Right lung (tissue), 5 donors: Measurements from ENCODE around the gene TLR7. TPM values are rescaled to one million over a fixed set of nuclear protein-coding genes. Genes with fewer than 3 reads are reported as not detected.

Experiments
- DNase-seq, 2 donors: peaks; one replicate each; pipeline ENCODE4 v3.0.0-alpha.2; 2013
- polyA plus RNA-seq, 5 donors: library from polyadenylated mRNA; unstranded; fragments of 120-200 nt; gene quantifications; one replicate each; pipeline versions ENCODE4 v1.2.1 to v1.2.3, GENCODE V29; 2013; ENCODE audit warnings: inconsistent platforms in 1 of 5, low replicate concordance in 1 of 5; ENCODE audit not compliant: insufficient read length in 5 of 5, insufficient read depth in 1 of 5

TLR7 gene
- polyA plus RNA-seq, 5 donors, result 0.64 to 1.2 (median 0.91) TPM

DNA sequence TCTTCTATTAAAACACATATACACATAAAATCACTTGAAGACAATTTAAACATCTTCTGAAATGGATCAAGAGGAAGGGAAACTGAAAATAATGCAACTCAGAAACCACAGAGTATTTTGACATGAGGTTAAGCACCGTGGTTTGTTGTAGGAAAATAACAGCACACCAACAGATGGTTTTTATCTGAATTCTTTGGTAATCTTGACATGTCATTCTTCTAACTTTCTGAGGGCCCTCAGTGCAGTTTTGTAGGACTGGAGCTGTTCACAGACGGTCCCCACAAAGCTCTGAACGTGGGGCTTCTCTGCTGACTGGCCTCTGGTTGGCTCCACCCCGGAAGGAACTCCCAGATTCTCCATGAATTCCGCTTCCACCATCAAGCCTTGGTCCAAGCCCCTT lies 23.6 kb downstream of the TLR7 start:
- DNase-seq, result no peak

DNA sequence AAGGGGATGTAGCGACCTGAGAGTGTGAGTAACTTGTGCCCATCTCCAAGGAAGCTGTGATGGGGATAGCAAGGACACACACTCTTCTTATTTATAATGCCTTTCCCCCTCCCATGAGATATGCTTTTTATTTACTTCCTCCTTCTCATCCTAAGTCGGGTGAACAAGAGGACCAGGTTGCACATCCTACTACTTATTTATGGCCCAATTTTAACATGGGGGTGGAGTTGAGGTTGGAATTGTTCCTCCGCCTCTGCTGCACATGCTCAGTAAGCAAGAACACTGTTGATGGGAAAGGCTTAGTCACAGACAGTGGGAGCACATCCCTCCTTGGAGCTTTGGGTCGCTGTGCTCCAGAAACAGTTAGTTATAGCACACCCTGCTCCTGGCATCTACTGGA lies 24.3 kb downstream of the TLR7 start:
- no peak for DNase-seq

GRCh38 chrX:12891915-12892506 lies 25.1 kb downstream of the TLR7 start:
- no peak for DNase-seq

DNA sequence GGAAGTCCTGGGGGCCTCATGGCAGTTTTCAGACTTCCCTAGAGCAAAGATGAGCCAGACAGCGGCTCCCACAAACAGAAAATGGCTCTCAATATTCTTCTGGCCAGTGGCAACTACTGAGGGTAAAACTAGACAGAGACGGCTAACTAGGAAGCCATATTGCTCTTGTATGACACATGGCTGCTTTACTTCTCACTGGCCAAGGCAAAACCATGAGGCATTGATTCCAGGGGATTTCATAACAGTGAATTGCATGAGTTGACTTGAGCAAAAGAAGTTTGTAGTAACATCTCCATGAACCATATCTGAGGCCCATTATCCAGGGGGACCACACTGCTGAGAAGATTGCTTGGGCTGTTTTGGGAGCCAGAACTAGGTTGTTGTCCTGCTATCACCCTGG lies 25.8 kb downstream of the TLR7 start:
- DNase-seq, result no peak

GRCh38 chrX:12894074-12895030 lies 27.5 kb downstream of the TLR7 start:
- peak; percentile 35 to 46 for DNase-seq

- DNase-seq, result no peak
Observed at GRCh38 chrX:12895866-12896265, 29.0 kb downstream of the TLR7 start.

DNA sequence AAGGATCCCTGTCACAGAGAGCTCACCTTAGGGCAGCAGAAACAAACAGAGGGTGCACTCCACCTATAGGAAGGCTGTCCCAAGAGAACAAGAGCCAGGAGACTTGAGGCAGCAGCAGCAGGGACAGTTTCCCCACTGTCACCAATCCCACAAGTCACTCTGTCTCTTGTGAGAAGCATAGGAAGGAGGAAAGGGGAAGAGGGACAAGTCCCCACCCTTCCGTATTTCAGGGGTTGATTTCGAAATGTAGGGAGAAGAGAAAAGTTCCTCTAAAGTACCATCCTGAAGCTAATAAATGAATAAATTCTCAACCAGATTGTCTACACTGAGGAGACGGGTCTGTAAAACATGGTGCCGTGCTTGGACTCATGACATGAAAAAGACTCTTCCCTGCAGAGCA lies 30.1 kb downstream of the TLR7 start:
- DNase-seq, result no peak

- DNase-seq, result no peak
Observed at GRCh38 chrX:12898073-12898472, 31.2 kb downstream of the TLR7 start.

DNA sequence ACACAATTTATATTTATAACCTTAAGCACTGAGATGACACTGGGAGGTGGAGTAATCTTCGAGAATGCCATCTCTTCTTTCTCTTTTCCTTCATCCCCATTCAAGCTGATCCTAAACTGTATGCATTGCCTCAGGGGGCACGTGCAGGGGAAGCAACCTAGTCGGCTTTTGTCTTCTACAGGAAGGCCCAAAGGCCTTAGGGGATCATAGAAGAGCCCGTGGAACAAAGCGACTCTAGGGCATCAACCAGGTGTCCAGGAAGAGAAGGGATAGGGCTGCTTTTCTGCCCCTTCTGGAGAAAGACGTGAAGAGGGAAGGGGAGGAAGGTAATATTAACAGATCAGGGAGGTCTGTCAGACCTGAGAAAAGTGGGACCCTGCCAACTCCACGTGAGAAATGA lies 32.6 kb downstream of the TLR7 start:
- DNase-seq, result no peak

GRCh38 chrX:12901486-12901885 lies 34.6 kb downstream of the TLR7 start:
- DNase-seq, result peak; percentile 19 to 29

GRCh38 chrX:12903646-12904045 lies 36.8 kb downstream of the TLR7 start:
- DNase-seq, result peak; percentile 12 to 19

DNA sequence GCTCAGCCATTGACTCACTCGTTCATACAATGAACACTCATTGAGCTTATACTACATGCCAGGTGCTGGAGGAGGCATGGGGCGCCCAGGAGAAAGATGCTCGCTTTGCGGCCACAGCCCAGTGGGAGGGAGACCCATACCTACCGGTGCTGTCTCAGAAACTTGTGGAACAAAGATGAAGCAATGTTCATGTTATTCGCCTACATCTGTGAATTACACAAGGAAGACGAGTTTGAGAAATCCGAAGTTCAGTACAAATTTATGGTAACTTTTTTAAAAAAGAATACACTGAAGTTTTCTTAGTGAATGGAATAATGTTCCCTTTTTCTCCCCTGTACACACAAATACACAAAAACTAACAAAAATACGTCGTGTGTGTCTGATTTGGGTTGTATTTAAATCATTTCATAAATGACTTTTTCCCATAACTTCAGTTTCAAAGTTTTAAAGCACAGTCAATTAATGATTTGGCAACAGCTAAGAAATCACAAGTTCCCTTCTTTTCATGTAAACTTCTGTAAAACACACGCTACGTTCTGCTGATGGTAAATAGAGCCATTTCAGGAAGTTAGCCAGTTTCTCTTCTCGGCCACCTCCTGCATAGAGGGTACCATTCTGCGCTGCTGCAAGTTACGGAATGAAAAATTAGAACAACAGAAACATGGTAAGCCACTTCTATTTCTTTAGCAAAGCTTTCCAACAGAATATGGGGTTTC lies 39.3 kb downstream of the TLR7 start, which contains the start of gene TLR8:
Gene TLR8 (plus strand): TSS at position 575 of the 716 bp plus-strand sequence. CDS start 87 bp downstream, at position 662.
- no peak for DNase-seq

DNA sequence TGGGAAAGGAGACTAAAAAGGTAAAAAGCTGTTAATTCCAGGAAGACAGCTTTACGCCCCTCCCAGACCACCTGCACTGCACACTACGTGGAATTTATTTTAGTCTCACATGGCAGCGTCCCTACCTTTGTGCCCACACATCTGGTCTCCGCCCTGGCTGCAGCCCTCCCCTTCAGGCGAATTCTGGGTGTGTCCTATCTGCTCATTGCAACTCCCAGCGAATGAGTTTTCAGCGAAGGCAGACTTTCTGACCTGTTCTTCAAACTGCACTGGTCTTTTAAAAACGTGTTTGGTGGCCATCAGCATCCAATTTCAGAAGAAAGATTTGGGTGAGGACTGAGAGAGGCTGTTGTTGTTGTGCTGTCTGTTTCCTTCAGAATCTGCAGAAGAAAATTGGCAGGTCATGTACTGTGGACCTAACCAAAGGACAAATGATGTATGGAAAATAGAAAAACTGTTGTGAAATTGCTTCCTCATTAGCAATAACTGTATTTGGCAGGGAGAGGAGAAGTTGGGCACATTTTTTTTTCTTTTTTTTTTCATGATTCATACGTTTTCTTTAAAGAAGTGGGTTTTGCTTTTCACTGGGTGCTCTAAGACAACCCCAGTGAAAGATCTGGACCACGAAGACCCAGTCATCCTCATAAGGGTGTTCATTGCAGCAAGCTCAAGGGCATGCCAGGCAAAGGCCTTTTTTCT lies 43.7 kb downstream of the TLR7 start:
- DNase-seq, result no peak

GRCh38 chrX:12911122-12911470 lies 44.2 kb downstream of the TLR7 start:
- no peak for DNase-seq

DNA sequence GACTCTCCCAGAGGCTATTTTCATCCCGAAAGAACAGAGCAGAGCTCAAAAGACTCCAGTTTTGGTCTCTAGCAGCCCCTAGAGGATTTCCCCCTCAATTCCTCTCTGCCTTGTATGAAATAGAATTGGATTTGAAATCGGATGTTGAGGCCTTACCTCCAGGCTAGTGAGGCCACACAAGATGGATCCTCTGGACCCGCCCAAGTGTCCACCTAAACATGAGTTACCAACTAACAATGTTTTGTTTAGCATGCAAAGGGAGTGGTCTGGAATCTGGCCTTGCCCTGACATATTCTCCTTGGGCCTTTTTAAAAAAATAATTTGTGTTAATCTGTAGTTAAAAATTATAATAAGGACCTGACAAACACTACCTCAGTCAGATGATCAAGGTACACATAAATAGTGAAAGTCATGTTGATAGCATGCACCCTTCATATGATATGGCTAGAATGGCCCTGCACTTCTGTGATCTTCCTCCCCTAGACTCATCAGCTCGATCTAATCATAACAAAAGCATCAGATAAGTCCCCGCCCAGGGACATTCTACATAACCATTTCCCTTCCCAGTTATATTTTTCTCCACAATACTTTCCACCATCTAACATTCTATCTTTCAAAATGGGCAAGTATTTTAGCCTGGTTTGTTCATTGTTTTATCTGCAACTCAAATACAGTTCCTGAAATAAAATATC lies 46.1 kb downstream of the TLR7 start:
- DNase-seq, result no peak

DNA sequence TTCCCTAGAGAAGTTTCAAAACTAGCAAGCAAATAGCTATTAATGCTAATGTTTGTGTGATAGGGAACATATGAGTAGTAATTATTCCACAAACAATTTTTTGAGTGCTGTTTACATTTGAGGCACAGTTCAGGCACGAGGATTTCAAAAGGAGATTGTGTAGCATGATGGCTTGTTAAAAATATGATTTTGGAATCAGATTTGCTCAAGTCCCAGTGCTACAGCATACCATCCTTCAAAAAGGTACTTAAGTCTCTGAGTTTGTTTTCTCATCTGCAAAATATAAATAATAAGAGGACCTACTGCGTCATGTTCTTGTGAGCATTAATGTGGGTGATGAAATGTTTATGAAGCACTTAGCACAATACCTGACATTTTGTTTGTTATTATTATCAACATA lies 50.9 kb downstream of the TLR7 start:
- DNase-seq, result no peak

GRCh38 chrX:12919051-12919450 lies 52.2 kb downstream of the TLR7 start:
- DNase-seq, result no peak

DNA sequence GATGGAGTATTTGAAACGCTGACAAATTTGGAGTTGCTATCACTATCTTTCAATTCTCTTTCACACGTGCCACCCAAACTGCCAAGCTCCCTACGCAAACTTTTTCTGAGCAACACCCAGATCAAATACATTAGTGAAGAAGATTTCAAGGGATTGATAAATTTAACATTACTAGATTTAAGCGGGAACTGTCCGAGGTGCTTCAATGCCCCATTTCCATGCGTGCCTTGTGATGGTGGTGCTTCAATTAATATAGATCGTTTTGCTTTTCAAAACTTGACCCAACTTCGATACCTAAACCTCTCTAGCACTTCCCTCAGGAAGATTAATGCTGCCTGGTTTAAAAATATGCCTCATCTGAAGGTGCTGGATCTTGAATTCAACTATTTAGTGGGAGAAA lies 52.7 kb downstream of the TLR7 start:
- DNase-seq, result no peak

DNA sequence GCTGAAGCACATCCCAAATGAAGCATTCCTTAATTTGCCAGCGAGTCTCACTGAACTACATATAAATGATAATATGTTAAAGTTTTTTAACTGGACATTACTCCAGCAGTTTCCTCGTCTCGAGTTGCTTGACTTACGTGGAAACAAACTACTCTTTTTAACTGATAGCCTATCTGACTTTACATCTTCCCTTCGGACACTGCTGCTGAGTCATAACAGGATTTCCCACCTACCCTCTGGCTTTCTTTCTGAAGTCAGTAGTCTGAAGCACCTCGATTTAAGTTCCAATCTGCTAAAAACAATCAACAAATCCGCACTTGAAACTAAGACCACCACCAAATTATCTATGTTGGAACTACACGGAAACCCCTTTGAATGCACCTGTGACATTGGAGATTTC lies 54.1 kb downstream of the TLR7 start:
- no peak for DNase-seq

DNA sequence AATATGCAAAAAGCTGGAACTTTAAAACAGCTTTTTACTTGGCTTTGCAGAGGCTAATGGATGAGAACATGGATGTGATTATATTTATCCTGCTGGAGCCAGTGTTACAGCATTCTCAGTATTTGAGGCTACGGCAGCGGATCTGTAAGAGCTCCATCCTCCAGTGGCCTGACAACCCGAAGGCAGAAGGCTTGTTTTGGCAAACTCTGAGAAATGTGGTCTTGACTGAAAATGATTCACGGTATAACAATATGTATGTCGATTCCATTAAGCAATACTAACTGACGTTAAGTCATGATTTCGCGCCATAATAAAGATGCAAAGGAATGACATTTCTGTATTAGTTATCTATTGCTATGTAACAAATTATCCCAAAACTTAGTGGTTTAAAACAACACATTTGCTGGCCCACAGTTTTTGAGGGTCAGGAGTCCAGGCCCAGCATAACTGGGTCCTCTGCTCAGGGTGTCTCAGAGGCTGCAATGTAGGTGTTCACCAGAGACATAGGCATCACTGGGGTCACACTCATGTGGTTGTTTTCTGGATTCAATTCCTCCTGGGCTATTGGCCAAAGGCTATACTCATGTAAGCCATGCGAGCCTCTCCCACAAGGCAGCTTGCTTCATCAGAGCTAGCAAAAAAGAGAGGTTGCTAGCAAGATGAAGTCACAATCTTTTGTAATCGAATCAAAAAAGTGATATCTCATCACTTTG lies 55.2 kb downstream of the TLR7 start:
- no peak for DNase-seq

- no peak for DNase-seq
Observed at GRCh38 chrX:12922599-12922919, 55.7 kb downstream of the TLR7 start.
